Medulla oblongata (tissue), 1 donor: ENCODE measurements around the gene TEDDM1.
"Not testable (repeated sequence)": the region's sequence is repeated elsewhere in the genome, so short reads cannot be mapped to it uniquely, and the experiment has no call there.

Experiments used
- DNase-seq: peaks from one replicate; pipeline ENCODE4 v3.0.0-alpha.2; 2015; ENCODE audit errors: extremely low spot score

TEDDM1 gene

GRCh38 chr1:182380199-182380598 is 20.3 kb downstream of the TEDDM1 start:
- DNase-seq, result no peak

GRCh38 chr1:182379781-182380180 is 20.7 kb downstream of the TEDDM1 start:
- DNase-seq, result not testable (repeated sequence)

- no peak for DNase-seq
Measured at GRCh38 chr1:182376936-182377574, 23.4 kb downstream of the TEDDM1 start.

- no peak for DNase-seq
Measured at GRCh38 chr1:182374101-182374834, 26.2 kb downstream of the TEDDM1 start.

- DNase-seq, result no peak
Measured at GRCh38 chr1:182370532-182370931, 29.9 kb downstream of the TEDDM1 start.

- no peak for DNase-seq
Measured at GRCh38 chr1:182368903-182369302, 31.6 kb downstream of the TEDDM1 start.

GRCh38 chr1:182368358-182368757 is 32.1 kb downstream of the TEDDM1 start:
- DNase-seq, result no peak

- no peak for DNase-seq
Measured at GRCh38 chr1:182367926-182368325, 32.5 kb downstream of the TEDDM1 start.

- no peak for DNase-seq
Measured at GRCh38 chr1:182366596-182366995, 33.9 kb downstream of the TEDDM1 start.

GRCh38 chr1:182359645-182360044 is 40.8 kb downstream of the TEDDM1 start:
- DNase-seq, result no peak

GRCh38 chr1:182357913-182358312 is 42.6 kb downstream of the TEDDM1 start:
- DNase-seq, result no peak

GRCh38 chr1:182357171-182357570 is 43.3 kb downstream of the TEDDM1 start:
- no peak for DNase-seq

- DNase-seq, result no peak
Measured at GRCh38 chr1:182355723-182356098, 44.8 kb downstream of the TEDDM1 start.

GRCh38 chr1:182351790-182352364 is 48.6 kb downstream of the TEDDM1 start:
- DNase-seq, result no peak

GRCh38 chr1:182350839-182351238 is 49.6 kb downstream of the TEDDM1 start:
- DNase-seq, result no peak

GRCh38 chr1:182348961-182349747 is 51.3 kb downstream of the TEDDM1 start:
- no peak for DNase-seq
